Mesendoderm (in vitro differentiated cells): ENCODE data around the gene CYP4V2.
A peak's percentile ranks its signal among the peaks of the same experiment; 100 is the strongest.

Experiments
- DNase-seq: peaks from one replicate; pipeline ENCODE4 v3.0.0; 2013
- H2AK5ac ChIP-seq: 2 replicates; pipeline ENCODE4 v1.6.1; 2013; ENCODE audit warnings: low read length, inconsistent platforms
- H2BK120ac ChIP-seq: 2 replicates; pipeline ENCODE4 v1.6.1; 2013; ENCODE audit warnings: low read depth, mild to moderate bottlenecking, low read length, moderate library complexity, mixed read lengths
- H2BK15ac ChIP-seq: replicated peaks from 2 replicates; pipeline ENCODE4 v1.6.1; 2013; ENCODE audit warnings: low read depth, mild to moderate bottlenecking, moderate library complexity
- H2BK5ac ChIP-seq: 2 replicates; pipeline ENCODE4 v1.6.1; 2013; ENCODE audit warnings: low read length, inconsistent platforms
- H3K18ac ChIP-seq: 2 replicates; pipeline ENCODE4 v1.6.1; 2013; ENCODE audit warnings: mild to moderate bottlenecking, low read length, mixed read lengths
- H3K23ac ChIP-seq: one replicate; pipeline ENCODE4 v1.6.1; 2013; ENCODE audit warnings: low read length
- H3K27ac ChIP-seq: 2 replicates; pipeline ENCODE4 v1.5.1; 2013; ENCODE audit warnings: low read depth, mild to moderate bottlenecking, inconsistent platforms, low read length, moderate library complexity
- H3K27me3 ChIP-seq: 2 replicates; pipeline ENCODE4 v1.6.1; 2013; ENCODE audit warnings: low read length, control low read depth, mild to moderate bottlenecking, inconsistent platforms; ENCODE audit not compliant: insufficient read depth, poor library complexity
- H3K36me3 ChIP-seq: 2 replicates; pipeline ENCODE4 v1.6.1; 2013; ENCODE audit warnings: low read length, inconsistent platforms; ENCODE audit not compliant: control insufficient read depth, insufficient read depth
- H3K4ac ChIP-seq: one replicate; pipeline ENCODE4 v1.6.1; 2013; ENCODE audit warnings: low read depth, mild to moderate bottlenecking, low read length, moderate library complexity
- H3K4me1 ChIP-seq: 2 replicates; pipeline ENCODE4 v1.6.1; 2013; ENCODE audit warnings: low read depth, low read length, inconsistent platforms; ENCODE audit not compliant: control insufficient read depth
- H3K4me2 ChIP-seq: 2 replicates; pipeline ENCODE4 v1.6.1; 2013; ENCODE audit warnings: low read length
- H3K4me3 ChIP-seq: 2 replicates; pipeline ENCODE4 v1.5.1; 2013; ENCODE audit warnings: mild to moderate bottlenecking, low read length
- H3K56ac ChIP-seq: one replicate; pipeline ENCODE4 v1.6.1; 2013; ENCODE audit warnings: low read length
- H3K79me1 ChIP-seq: 2 replicates; pipeline ENCODE4 v1.6.1; 2013; ENCODE audit warnings: low read length, inconsistent platforms
- H3K79me2 ChIP-seq: 2 replicates; pipeline ENCODE4 v1.6.1; 2013; ENCODE audit warnings: mild to moderate bottlenecking, low read length; ENCODE audit not compliant: control insufficient read depth, insufficient read depth
- H3K9ac ChIP-seq: 2 replicates; pipeline ENCODE4 v1.6.1; 2013; ENCODE audit warnings: low read length, inconsistent platforms
- H4K5ac ChIP-seq: one replicate; pipeline ENCODE4 v1.6.1; 2013; ENCODE audit warnings: low read length
- H4K8ac ChIP-seq: one replicate; pipeline ENCODE4 v1.6.1; 2013; ENCODE audit warnings: low read depth, mild to moderate bottlenecking, control low read depth, low read length, moderate library complexity
- WGBS: extraction: QIAGEN DNeasy Blood & Tissue Kit; methylation state at CpG from one replicate; pipeline ENCODE4 v1.1.7; 2013; ENCODE audit warnings: low lambda C conversion rate, missing lambda C conversion rate; ENCODE audit not compliant: insufficient coverage; ENCODE audit errors: extremely low coverage; 5-methylcytosine and 5-hydroxymethylcytosine counted together

The CYP4V2 gene

GRCh38 chr4:186227221-186227620 is 35.9 kb downstream of the CYP4V2 start, which contains the start of gene KLKB1:
TSS of gene KLKB1 (plus strand) at chr4:186227507. CDS start at chr4:186228196, 689 bp downstream.
- no peak within 1 kb of the TSS for H3K4me2 ChIP-seq
- no peak within 1 kb of the TSS for H3K23ac ChIP-seq
- no peak within 1 kb of the TSS for H2BK120ac ChIP-seq
- H2AK5ac ChIP-seq = no peak within 1 kb of the TSS
- no CpG with 5 or more reads among the region's 5 CpGs for WGBS
- no peak within 1 kb of the TSS for H2BK15ac ChIP-seq
- H3K79me1 ChIP-seq = no peaks in the 10 kb centered on the region
- H4K5ac ChIP-seq = no peak within 1 kb of the TSS
- no peak within 1 kb of the TSS for H4K8ac ChIP-seq
- no peak within 1 kb of the TSS for H2BK5ac ChIP-seq
- H3K56ac ChIP-seq = no peak within 1 kb of the TSS
- no peak for DNase-seq
- no peak within 1 kb of the TSS for H3K4ac ChIP-seq
- H3K4me3 ChIP-seq = no peak within 1 kb of the TSS
- no peaks in the 10 kb centered on the region for H3K36me3 ChIP-seq
- no peak within 1 kb of the TSS for H3K18ac ChIP-seq
- H3K27me3 ChIP-seq = no peaks in the 10 kb centered on the region
- H3K4me1 ChIP-seq = peaks cover 2% of the 10 kb centered on the region
- H3K27ac ChIP-seq = no peak within 1 kb of the TSS
- H3K79me2 ChIP-seq = no peaks in the 10 kb centered on the region
- H3K9ac ChIP-seq = no peak within 1 kb of the TSS

GRCh38 chr4:186227744-186228513 is 36.6 kb downstream of the CYP4V2 start:
- H2AK5ac ChIP-seq = no peak overlapping the region
- no peak overlapping the region for H3K56ac ChIP-seq
- WGBS = no CpG with 5 or more reads among the region's 2 CpGs

GRCh38 chr4:186228514-186228894 is 37.1 kb downstream of the CYP4V2 start:
- Histone ChIP-seq H3K27ac (no peak overlapping the region), H2BK15ac (no peak overlapping the region), H3K79me1 (no peaks in the 10 kb centered on the region), H4K5ac (no peak overlapping the region), H3K9ac (no peak overlapping the region), H2AK5ac (no peak overlapping the region), H3K4me1 (peaks cover 2% of the 10 kb centered on the region), H3K23ac (no peak overlapping the region), H3K36me3 (no peaks in the 10 kb centered on the region), H3K79me2 (no peaks in the 10 kb centered on the region), H4K8ac (no peak overlapping the region), H3K4me2 (no peak overlapping the region), H3K27me3 (no peaks in the 10 kb centered on the region), H2BK120ac (no peak overlapping the region), H2BK5ac (no peak overlapping the region), H3K56ac (no peak overlapping the region), H3K4me3 (no peak overlapping the region), H3K4ac (no peak overlapping the region), H3K18ac (no peak overlapping the region)
- WGBS = no CpG with 5 or more reads among the region's 2 CpGs
- DNase-seq = no peak

More at GRCh38 chr4:186227744-186228513, 36.6 kb downstream of the CYP4V2 start:
- Histone ChIP-seq H3K4ac (no peak overlapping the region), H3K27ac (no peak overlapping the region), H3K4me2 (no peak overlapping the region), H3K36me3 (no peaks in the 10 kb centered on the region), H4K8ac (no peak overlapping the region), H3K27me3 (no peaks in the 10 kb centered on the region), H2BK5ac (no peak overlapping the region), H3K23ac (no peak overlapping the region), H3K18ac (no peak overlapping the region), H3K4me1 (peaks cover 2% of the 10 kb centered on the region), H2BK120ac (no peak overlapping the region), H3K79me2 (no peaks in the 10 kb centered on the region), H3K9ac (no peak overlapping the region), H3K4me3 (no peak overlapping the region), H4K5ac (no peak overlapping the region), H3K79me1 (no peaks in the 10 kb centered on the region), H2BK15ac (no peak overlapping the region)
- DNase-seq = no peak

GRCh38 chr4:186234367-186234766 is 43.0 kb downstream of the CYP4V2 start:
- no peak overlapping the region for H3K23ac ChIP-seq
- H2AK5ac ChIP-seq = no peak overlapping the region
- H3K79me2 ChIP-seq = no peaks in the 10 kb centered on the region
- no peaks in the 10 kb centered on the region for H3K36me3 ChIP-seq
- no peak overlapping the region for H3K9ac ChIP-seq
- no peak overlapping the region for H4K8ac ChIP-seq
- no peak overlapping the region for H2BK120ac ChIP-seq
- H3K79me1 ChIP-seq = no peaks in the 10 kb centered on the region
- H3K18ac ChIP-seq = no peak overlapping the region
- no peaks in the 10 kb centered on the region for H3K27me3 ChIP-seq
- no peak overlapping the region for H3K4me3 ChIP-seq
- no peak overlapping the region for H2BK15ac ChIP-seq
- no peak overlapping the region for H2BK5ac ChIP-seq
- no peak for DNase-seq
- no CpG with 5 or more reads among the region's 2 CpGs for WGBS
- H3K4me2 ChIP-seq = no peak overlapping the region
- no peak overlapping the region for H3K4ac ChIP-seq
- peaks cover 2% of the 10 kb centered on the region for H3K4me1 ChIP-seq
- no peak overlapping the region for H3K56ac ChIP-seq
- no peak overlapping the region for H4K5ac ChIP-seq
- no peak overlapping the region for H3K27ac ChIP-seq

- no peak overlapping the region for H4K8ac ChIP-seq
- no peak overlapping the region for H3K4me2 ChIP-seq
- WGBS = no CpG with 5 or more reads among the region's 4 CpGs
- no peak for DNase-seq
- no peak overlapping the region for H2BK5ac ChIP-seq
- no peak overlapping the region for H2BK120ac ChIP-seq
- no peaks in the 10 kb centered on the region for H3K79me2 ChIP-seq
- H3K27ac ChIP-seq = no peak overlapping the region
- no peak overlapping the region for H3K23ac ChIP-seq
- no peak overlapping the region for H2BK15ac ChIP-seq
- H3K36me3 ChIP-seq = no peaks in the 10 kb centered on the region
- H3K79me1 ChIP-seq = no peaks in the 10 kb centered on the region
- no peak overlapping the region for H4K5ac ChIP-seq
- no peak overlapping the region for H3K9ac ChIP-seq
- H3K4ac ChIP-seq = no peak overlapping the region
- no peak overlapping the region for H3K56ac ChIP-seq
- H3K4me1 ChIP-seq = peaks cover 6% of the 10 kb centered on the region
- H3K18ac ChIP-seq = no peak overlapping the region
- no peaks in the 10 kb centered on the region for H3K27me3 ChIP-seq
- H3K4me3 ChIP-seq = no peak overlapping the region
- H2AK5ac ChIP-seq = no peak overlapping the region
Measured at GRCh38 chr4:186236126-186236525, 44.8 kb downstream of the CYP4V2 start.

GRCh38 chr4:186240452-186240847 is 49.1 kb downstream of the CYP4V2 start:
- Histone ChIP-seq H2BK120ac (no peak overlapping the region), H3K36me3 (no peaks in the 10 kb centered on the region), H3K4me3 (no peak overlapping the region), H2BK15ac (no peak overlapping the region), H3K23ac (no peak overlapping the region), H3K27me3 (no peaks in the 10 kb centered on the region), H3K18ac (no peak overlapping the region), H3K4ac (no peak overlapping the region), H3K79me1 (no peaks in the 10 kb centered on the region), H2BK5ac (no peak overlapping the region), H3K4me2 (no peak overlapping the region), H2AK5ac (peak overlapping the region; percentile 18), H3K27ac (no peak overlapping the region), H4K5ac (peak overlapping the region; percentile 62), H3K9ac (peak overlapping the region; percentile 40), H3K56ac (peak overlapping the region; percentile 72), H4K8ac (no peak overlapping the region), H3K79me2 (peaks cover 5% of the 10 kb centered on the region), H3K4me1 (peaks cover 6% of the 10 kb centered on the region)
- no peak for DNase-seq
- no CpG with 5 or more reads among the region's 7 CpGs for WGBS
